Measurements from ENCODE around the gene TMEM168. TPM values are rescaled to one million over a fixed set of nuclear protein-coding genes. Genes with fewer than 3 reads are reported as not detected.

The TMEM168 gene
- total RNA-seq, 2 donors from 2014 or later, result 14.9 to 16.5 TPM

- TF ChIP-seq CTCF (conservative IDR thresholded peaks at IDR 0.05), result no peak
- no peaks in the 10 kb centered on the region for H3K27me3 Mint-ChIP-seq (ENCODE audit: insufficient read depth)
- Histone ChIP-seq H3K4me3 (ENCODE audit: low read length) (no peak overlapping the region), H3K9ac (ENCODE audit: extremely low read depth, low read length, poor library complexity, severe bottlenecking) (no peak overlapping the region), H3K9me3 (ENCODE audit: control insufficient read depth, low read length) (peaks cover 1% of the 10 kb centered on the region), H3K27me3 (ENCODE audit: control insufficient read depth, insufficient read depth, low read length, poor library complexity, severe bottlenecking) (no peaks in the 10 kb centered on the region), H3K4me1 (ENCODE audit: control insufficient read depth, insufficient read depth, low read length) (no peaks in the 10 kb centered on the region), H3K27ac (ENCODE audit: low read depth, low read length) (no peak overlapping the region), H3K36me3 (ENCODE audit: control insufficient read depth, insufficient read depth, low read length) (no peaks in the 10 kb centered on the region)
- no peaks in the 10 kb centered on the region for H3K36me3 Mint-ChIP-seq (ENCODE audit: low read depth)
- H3K9me3 Mint-ChIP-seq, result peaks cover 1% of the 10 kb centered on the region
- no peak overlapping the region for H3K4me3 Mint-ChIP-seq
- no peak for DNase-seq
- no peak overlapping the region for H3K27ac Mint-ChIP-seq
- H3K4me1 Mint-ChIP-seq, result no peaks in the 10 kb centered on the region
- 90 to 100% methylated on average over 1 of the region's 1 CpG for WGBS, 2 experiments (ENCODE audit: insufficient coverage in 1 of 2, insufficient read length in 1 of 2)
Measured at GRCh38 chr7:112743811-112744210, 46.4 kb downstream of the TMEM168 start.

DNA sequence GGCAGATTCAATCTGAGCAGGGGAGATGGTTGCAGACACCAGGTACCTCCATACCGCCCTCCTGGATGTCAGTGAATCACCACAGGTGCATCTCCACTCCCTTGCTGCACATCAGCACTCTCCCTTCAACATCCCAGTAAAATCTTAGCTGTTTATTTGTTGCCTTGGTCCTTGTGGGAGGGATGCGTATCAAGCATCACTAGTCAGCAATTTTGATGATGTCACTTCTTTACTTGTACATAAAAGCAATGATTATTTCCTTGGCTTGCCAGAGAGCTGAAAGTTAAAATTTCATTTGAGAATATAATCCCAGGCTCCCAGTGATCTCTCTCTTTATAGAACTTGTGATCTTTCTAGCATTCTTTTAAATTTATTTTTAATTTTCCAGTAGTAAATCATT, 49.5 kb downstream of the TMEM168 start:
- H3K4me3 Mint-ChIP-seq, result no peak overlapping the region
- no peaks in the 10 kb centered on the region for H3K4me1 ChIP-seq (ENCODE audit: control insufficient read depth, insufficient read depth, low read length)
- peaks cover 15% of the 10 kb centered on the region for H3K9me3 Mint-ChIP-seq
- no peaks in the 10 kb centered on the region for H3K27me3 ChIP-seq (ENCODE audit: control insufficient read depth, insufficient read depth, low read length, poor library complexity, severe bottlenecking)
- no peak overlapping the region for H3K27ac ChIP-seq (ENCODE audit: low read depth, low read length)
- no peaks in the 10 kb centered on the region for H3K36me3 ChIP-seq (ENCODE audit: control insufficient read depth, insufficient read depth, low read length)
- no peak for DNase-seq
- H3K9ac ChIP-seq (ENCODE audit: extremely low read depth, low read length, poor library complexity, severe bottlenecking), result no peak overlapping the region
- H3K36me3 Mint-ChIP-seq (ENCODE audit: low read depth), result no peaks in the 10 kb centered on the region
- no peaks in the 10 kb centered on the region for H3K4me1 Mint-ChIP-seq
- 86% methylated on average over 2 of the region's 2 CpGs; no CpG with 5 or more reads in 1 of the 2 experiments for whole genome bisulfite sequencing, 2 experiments (ENCODE audit: insufficient coverage in 1 of 2, insufficient read length in 1 of 2)
- no peaks in the 10 kb centered on the region for H3K27me3 Mint-ChIP-seq (ENCODE audit: insufficient read depth)
- H3K27ac Mint-ChIP-seq, result no peak overlapping the region
- no peak for TF ChIP-seq CTCF (conservative IDR thresholded peaks at IDR 0.05)
- no peak overlapping the region for H3K4me3 ChIP-seq (ENCODE audit: low read length)
- peaks cover 17% of the 10 kb centered on the region for H3K9me3 ChIP-seq (ENCODE audit: control insufficient read depth, low read length)

GRCh38 chr7:112739436-112740180, 50.6 kb downstream of the TMEM168 start:
- no peak for TF ChIP-seq CTCF (conservative IDR thresholded peaks at IDR 0.05)
- no peak overlapping the region for H3K4me3 Mint-ChIP-seq

More at GRCh38 chr7:112739436-112740180, 50.6 kb downstream of the TMEM168 start:
- peaks cover 25% of the 10 kb centered on the region for H3K9me3 Mint-ChIP-seq
- H3K27me3 Mint-ChIP-seq (ENCODE audit: insufficient read depth), result no peaks in the 10 kb centered on the region
- no peak overlapping the region for H3K27ac Mint-ChIP-seq
- H3K36me3 Mint-ChIP-seq (ENCODE audit: low read depth), result no peaks in the 10 kb centered on the region
- Histone ChIP-seq H3K36me3 (ENCODE audit: control insufficient read depth, insufficient read depth, low read length) (no peaks in the 10 kb centered on the region), H3K27ac (ENCODE audit: low read depth, low read length) (no peak overlapping the region), H3K9me3 (ENCODE audit: control insufficient read depth, low read length) (peaks cover 26% of the 10 kb centered on the region), H3K27me3 (ENCODE audit: control insufficient read depth, insufficient read depth, low read length, poor library complexity, severe bottlenecking) (no peaks in the 10 kb centered on the region), H3K4me1 (ENCODE audit: control insufficient read depth, insufficient read depth, low read length) (no peaks in the 10 kb centered on the region), H3K9ac (ENCODE audit: extremely low read depth, low read length, poor library complexity, severe bottlenecking) (no peak overlapping the region), H3K4me3 (ENCODE audit: low read length) (no peak overlapping the region)
- no peaks in the 10 kb centered on the region for H3K4me1 Mint-ChIP-seq
- WGBS, 2 experiments (ENCODE audit: insufficient coverage in 1 of 2, insufficient read length in 1 of 2), result 94% methylated on average over 3 of the region's 3 CpGs; no CpG with 5 or more reads in 1 of the 2 experiments
- no peak for DNase-seq
